GM21390 (cell line): Measurements from ENCODE around the gene GRIK4.
"Not testable (repeated sequence)": the region's sequence is repeated elsewhere in the genome, so short reads cannot be mapped to it uniquely, and the experiment has no call there.

Experiments
- ATAC-seq: cut with Tn5 transposase; IDR thresholded peaks from one replicate; pipeline ENCODE4 v1.9.1; 2021; ENCODE audit not compliant: unreplicated experiment

GRIK4 gene

DNA sequence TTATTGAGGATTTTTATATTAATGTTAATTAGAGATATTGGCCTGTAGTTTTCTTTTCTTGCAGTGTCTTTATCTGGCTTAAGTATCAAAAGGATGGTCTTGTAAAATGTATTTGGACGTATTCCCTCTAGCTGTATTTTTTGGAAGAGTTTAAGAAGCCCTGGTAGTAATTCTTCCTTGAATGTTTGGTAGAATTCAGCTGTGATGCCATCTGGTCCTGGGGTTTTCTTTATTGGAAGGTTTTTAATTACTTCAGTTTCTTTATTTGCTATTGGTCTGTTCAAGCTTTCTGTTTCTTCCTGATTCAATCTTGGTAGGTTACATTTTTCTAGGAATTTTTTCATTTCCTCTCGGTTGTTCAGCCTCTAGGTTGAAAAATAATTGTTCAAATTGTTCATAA lies 257.4 kb downstream of the GRIK4 start:
- no peak for ATAC-seq

DNA sequence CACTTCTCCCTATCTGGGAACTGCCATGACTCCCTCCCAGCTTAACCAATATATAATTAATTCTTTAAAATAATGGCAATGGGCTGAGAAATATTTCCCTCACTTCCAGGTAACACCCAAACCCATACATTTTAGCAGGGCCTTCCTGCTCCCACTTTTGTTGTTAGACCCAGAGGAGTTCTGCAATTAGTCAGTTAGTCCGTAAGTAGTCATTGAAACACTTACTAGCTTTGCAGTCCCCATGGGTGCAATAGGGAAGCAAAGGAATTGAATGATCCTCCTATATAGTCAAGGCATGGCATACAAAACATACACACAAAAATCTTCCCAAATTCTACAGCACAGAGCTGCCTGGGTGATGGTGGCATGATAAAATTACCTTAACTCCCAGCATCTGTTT lies 258.4 kb downstream of the GRIK4 start:
- no peak for ATAC-seq

DNA sequence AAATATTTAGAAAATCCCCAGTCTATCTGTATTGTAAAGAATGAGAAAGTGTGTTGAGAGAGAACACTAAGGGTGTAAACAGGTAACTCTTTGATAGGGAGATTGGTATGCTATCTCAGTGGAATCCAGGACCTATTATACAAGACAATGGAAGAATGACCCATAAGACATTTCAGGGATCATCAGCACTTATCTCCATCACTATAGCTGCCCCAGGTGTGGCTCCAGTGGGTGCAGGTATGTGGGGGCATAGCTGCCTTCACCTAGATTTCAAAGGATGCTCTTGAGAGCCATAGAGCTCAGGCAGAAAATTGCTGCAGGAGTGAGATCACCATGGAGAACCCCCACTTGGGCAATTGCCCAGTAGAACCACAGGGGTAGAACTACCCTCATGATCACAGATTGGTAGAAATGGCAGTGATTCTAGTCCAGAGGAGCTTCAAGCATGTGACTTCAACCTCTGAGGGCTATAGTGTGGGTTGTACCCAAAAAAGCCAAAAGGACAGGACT lies 260.1 kb downstream of the GRIK4 start:
- no peak for ATAC-seq

DNA sequence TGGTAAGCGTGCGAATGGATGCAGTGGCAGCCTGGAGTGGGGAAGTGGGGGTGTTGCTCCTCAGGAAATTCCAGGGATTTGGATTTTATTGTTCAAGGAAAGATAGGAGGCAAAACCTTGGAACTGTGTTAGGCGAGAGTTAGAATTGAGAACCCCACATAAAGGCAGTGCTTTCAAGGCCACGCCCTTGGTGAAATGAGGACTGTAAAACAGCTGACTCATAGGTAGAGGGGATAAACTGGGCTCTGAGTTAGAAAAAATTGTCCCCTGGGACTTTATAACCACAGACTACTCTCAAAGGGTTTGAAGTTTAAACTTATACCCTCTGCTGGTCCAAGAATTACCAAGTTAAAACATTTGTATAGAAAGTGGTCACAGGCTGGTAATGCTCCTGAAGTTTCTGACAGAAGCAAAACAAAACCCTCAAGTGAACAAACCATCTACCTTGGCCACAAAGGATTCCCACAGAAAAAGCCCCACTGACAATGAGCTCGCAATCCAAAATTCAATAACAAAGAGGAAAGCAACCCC lies 262.0 kb downstream of the GRIK4 start:
- ATAC-seq: peak; percentile 71

DNA sequence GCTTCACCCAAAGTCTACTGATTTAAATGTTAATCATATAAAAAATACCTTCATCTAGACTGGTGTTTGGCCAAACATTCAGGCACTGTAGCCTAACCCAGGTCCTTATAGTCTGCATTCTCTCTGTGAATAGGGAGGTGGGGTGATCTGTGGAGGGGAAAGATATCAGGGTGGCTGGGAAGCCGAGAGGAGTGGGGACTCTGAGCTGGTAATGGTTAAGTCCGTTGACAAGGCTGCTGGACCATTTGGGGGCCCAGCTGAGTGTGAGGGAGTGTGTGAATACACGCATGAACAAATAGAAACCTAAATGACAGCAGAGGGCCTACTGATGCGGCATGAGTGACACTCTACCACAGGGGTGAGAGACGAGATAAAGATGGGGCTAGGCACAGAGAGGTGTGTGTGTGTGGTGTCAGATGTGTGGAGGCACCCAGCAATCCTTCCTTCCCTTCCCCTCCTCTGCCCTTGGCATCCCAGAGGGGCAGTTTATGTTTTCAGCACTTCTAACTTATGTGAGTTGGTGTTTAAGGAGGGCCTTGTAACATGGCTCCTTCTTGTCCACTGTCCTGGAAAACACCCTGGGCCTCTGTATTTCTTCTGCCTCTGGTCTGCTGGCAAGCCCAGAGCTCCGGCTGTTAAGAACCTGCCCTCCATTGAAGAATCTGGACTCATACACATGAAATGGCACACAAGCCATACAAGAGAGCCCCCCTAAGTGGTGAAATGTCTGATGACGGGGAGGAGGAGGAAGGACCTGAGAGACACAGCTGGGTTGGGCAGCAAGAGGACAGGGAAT lies 263.2 kb downstream of the GRIK4 start:
- ATAC-seq: no peak

DNA sequence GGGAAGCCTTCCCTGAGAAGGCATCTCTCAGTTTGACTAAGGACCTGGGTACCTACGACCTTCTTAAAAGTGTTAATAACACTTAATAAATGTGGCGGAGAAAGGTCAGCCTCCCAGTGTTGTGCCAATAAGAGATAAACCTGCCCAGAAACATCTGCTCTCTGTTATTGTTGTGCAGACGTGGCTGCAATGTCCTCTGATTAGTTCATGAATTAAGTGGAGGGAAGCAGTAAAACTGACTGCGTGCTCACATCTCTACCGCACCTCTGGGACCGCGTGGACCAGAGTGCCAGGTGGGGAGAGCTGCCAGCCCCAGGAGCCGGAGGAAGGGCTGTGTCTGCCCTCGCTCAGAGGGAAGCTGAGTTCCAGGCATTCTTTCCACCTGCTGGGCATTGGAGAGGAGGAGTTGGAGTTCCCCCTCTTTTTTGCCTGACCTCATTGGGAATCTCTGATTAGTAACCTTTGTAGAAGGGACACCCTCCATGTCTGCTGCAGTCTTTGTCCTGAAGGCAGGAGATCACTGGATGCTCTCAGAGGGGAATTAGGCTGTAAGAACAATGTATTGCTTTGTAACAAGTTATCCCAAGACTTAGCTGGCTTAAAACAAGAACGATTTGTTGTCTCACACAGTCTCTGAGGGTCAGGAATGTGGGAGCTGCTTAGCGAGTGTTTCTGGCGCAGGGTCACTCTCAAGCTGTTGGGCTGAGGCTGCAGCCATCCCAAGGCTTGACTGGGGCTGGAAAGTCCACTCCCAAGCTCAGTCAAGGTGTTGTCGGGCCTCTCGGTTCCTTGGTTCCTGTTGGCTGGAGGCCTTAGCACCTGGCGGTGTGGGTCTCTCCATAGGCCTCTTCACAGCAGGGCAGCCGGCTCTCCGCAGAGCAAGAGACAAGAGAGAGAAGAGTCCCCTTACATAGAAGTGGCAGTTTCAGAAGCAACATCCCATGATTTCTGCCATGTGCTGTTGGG lies 264.7 kb downstream of the GRIK4 start:
- ATAC-seq: no peak

DNA sequence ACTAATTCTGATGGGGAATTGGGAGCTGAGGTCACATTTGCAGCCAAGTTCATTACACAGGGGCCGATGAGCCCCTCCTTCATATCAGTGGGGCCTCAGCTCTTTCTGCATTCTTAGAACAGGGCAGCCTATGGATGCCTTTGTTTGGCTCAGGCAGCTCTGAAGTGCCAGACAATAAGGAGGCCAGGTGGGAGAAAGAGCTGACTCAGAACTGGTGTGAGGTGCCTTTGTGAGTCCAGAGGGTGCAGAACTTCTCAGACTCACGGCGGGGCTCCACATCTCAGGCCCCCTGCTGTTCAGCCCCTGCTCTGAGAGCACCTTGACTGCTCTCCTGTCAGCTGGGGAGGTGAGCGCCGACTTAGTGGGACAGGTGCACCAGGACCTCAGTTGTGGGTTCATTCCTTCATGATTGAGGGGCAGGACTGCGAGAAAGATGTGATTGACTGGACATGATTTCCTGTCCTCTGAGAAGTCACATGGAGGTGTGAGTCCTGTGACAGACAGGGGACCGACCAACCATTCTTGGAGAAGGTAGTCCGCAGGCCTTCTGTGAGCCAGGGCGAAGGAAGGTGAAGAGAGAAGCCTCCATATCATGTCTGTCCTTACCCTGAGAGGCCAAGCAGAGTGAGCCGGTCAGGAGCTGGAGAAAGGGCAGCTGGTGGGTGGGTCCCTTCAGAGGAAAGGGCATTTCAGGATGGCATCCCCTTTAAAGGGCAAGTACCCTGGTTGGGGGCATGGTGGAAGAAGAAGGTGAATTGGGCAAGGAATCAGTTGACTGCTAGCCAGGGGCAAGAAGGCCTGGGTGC lies 267.3 kb downstream of the GRIK4 start:
- no peak for ATAC-seq

DNA sequence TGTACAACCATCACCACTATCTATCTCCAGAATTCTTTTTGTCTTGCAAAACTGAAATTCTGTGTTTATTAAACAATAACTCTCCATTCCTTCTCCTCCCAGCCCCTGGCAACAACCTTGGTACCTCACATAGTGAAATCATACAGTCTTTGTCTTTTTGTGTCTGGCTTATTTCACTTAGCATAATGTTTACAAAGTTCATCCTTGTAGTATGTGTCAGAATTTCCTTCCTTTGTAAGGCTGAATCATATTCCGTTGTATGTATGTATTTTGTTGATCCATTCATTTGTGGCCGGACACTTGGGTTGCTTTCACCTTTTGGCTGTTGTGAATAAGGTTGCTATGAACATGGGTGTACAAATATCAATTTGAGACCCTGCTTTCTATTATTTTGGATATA lies 268.7 kb downstream of the GRIK4 start:
- no peak for ATAC-seq

DNA sequence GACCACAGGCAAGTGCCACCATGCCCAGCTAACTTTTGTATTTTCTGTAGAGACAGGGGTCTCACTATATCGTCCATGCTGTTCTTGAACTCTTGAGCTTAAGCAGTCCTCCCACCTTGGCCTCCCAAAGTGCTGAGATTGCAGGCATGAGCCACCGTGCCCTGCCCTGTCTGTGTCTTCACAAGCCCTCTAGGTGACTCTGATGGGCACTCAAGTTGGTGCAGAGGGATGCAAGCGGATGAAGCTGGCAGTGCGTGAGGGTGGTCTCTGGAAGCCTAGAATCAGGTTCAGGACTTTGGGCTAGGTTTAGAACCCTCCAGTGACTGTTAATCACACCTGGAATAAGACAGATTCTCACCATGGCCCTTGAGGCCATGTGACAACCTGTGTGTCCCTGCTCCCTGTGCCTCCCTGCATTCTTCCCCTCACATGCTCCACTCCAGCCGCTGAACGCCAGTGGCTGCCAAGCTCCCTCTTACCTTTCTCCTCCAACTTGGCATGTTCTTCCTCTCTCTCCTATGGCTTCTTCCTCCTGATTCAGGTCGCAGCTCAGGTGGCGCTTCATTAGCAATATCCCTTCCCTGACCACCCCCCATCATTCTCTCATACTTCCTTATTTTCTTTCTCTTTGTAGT lies 270.1 kb downstream of the GRIK4 start:
- no peak for ATAC-seq

DNA sequence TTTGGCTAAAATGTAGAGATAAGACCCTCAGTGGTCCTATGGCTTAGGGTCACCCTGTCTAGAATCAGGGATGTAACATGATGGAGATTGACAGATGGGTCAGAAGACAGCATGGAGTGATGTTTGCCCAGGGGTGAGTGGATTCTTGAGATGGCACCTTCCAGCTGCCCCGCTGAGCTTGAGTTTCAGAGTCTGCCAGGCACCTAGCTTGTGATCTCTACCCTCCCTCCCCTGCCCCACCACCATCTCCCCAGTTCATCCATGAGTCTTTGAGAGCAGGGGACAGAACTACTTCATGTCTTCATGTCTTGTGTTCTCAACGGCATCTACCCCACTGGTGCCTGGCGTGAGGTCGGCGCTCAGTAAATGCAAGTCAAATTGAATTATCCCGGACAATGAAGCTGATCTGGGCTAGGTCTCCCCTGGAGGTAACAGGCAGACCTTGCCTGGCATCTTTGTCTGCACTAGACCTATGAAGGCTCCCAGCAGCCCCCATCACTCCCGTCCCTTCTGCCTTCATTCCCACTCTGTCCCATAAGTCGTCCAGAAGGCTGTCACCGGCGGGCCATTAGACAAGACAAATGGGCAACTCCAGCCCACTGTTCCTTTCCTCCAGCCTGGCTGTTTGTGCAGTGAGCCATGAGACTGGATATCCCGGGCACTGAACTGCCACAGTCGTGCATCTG lies 273.2 kb downstream of the GRIK4 start:
- no peak for ATAC-seq

DNA sequence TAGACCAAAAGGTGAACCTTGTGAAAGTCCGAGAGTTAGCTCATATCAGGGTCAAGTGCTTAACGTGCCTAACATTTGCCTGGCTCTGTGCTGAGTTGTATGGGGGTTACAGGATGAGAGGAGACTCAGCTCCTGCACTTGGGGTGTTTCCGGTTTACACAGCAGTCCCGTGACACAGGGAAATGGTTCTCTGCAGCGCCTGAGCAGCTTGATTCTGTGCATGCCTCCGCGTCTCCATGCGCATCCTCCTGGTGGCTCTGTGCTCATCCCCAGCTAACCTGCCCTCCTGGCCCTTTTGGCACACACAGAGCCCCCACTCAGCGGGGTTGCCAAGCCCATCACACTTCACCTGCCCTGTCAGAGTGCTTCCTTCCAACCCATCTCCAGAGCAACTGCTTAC lies 274.0 kb downstream of the GRIK4 start:
- no peak for ATAC-seq

DNA sequence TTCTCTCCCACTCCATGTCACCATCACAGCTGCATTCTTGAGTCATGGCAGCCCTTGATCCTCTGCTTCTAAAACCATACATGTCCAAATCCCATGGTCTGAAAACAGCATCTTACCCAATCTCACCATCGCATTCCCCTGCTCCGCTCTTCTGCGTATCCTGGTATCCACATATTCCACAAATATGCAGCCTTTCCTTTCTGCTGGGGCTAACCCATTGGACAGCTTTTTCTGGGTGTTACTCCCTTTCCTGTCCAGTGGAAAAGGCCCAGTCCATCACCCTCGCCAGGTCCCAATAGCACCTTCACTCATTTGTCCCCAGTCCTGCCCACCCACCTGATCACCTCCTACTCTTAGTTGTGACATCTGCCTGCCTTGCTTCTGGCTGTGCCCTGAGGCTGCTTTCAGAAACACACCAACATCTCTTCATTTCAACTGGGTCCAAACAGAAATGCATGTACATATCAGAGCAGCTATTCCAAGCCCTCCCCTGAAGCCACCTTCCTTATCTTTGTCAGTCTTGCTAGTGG lies 274.7 kb downstream of the GRIK4 start:
- no peak for ATAC-seq

DNA sequence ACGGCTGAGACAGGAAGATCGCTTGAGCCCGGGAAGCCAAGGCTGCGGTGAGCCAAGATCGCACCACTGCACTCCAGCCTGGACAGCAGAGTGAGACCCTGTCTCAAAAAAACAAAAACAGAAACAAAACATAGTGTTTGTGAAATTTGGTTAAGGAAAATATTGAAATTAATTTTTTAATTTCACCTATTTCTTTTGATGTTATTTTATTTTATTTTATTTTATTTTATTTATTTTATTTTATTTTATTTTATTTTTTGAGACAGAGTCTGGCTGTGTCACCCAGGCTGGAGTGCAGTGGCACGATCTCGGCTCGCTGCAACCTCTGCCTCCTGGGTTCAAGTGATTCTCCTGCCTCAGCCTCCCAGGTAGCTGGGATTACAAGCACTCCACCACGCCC lies 275.7 kb downstream of the GRIK4 start:
- ATAC-seq: not testable (repeated sequence)

DNA sequence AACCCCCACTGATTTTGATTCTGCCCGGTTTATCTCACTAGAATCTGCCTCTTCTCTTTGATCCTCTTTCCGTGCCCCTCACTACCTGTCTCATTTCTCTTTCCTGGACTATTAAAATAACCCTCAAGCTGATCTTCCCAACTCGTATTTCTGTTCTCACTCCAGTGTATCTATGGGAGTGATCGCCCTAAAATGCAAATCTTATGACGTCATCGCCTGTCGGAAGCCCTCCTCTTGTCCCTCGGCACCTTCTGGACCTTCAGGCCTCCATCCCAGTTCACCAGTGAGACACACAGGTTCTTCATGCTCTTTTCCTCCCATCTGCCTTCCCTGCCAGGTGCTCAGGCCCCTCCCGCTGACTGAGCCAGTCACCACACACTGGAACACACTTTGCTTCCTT lies 277.8 kb downstream of the GRIK4 start:
- no peak for ATAC-seq

DNA sequence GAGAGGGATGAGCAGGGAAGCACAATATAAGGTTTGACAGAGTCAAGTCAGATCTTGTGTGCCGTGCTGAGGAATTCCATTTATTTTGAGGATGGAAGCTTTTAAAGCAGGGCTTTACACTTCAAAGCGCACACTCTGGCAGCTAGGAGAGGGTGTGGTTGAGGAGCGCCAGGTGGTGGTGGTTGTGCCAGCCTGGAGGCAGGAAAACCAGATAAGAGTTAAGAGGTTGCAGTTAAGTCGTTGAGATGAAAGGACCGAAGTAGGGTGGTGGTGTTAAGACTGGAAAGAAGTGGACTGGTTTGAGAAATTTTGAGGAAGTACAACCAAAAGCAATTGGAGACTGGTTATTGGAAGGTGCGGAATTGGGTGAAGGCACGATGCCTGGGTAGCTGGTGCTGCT lies 280.8 kb downstream of the GRIK4 start:
- ATAC-seq: no peak

DNA sequence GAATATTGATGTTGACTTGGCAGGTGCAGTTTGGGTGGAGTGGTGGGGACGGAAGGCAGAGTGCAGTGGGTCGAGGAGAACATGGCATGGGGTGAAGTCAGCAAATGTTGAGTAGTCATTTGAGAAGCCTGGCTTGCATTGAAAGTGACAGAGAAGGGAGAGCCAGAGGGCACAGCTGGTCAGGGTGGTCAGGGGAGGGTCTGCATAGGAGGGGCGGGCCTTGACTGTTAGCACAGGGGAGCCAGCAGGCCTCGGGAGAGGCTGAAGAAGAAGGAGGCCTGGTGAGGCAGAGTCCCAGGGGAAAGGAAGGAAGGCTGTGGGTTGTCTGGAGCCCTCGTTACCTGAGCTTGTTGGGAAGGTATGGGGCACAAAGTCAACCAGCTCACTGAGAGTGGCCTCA lies 281.6 kb downstream of the GRIK4 start:
- ATAC-seq: no peak

DNA sequence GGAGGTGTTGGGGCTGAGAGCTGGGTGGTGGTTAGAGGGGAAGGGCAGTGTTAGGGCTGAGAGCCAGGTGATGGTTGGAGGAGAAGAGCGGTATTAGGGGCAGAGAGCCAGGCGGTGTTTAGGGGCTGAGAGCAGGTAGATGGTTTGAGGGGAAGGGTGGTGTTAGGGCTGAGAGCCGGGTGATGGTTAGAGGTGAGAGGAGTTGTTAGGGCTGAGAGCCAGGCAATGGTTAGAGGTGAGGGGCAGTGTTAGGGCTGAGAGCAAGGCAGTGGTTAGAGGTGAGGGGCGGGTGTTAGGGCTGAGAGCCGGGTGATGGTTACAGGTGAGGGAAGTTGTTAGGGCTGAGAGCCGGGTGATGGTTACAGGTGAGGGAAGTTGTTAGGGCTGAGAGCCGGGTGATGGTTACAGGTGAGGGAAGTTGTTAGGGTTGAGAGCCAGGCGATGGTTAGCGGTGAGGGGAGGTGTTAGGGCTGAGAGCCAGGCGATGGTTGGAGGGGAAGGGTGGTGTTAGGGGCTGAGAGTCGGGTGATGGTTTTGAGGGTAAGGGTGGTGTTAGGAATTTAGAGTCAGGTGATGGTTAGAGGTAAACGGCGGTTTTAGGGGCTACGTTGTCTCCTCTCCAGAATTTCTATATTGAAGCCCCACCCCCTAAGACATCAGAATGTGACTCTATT lies 282.4 kb downstream of the GRIK4 start:
- no peak for ATAC-seq

DNA sequence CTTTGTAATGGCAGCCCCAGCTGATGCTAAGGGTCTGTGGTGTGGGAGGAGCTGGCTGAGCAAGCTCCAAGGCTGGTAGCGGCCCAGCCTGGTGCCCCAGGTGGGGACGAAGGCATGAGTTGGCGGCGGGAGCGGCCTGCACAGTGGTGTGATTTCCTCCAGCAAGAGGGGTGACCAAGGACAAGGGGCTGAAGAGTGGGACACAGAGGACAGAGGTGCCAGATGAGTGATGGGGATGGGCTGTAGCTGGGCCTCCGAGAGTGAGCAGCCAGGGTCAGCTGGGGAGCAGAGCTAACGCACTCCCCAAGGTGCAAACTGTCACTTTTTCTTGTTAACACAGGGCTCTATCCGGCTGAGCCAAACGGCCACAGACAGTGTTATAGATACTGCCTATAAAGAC lies 283.2 kb downstream of the GRIK4 start:
- ATAC-seq: no peak

DNA sequence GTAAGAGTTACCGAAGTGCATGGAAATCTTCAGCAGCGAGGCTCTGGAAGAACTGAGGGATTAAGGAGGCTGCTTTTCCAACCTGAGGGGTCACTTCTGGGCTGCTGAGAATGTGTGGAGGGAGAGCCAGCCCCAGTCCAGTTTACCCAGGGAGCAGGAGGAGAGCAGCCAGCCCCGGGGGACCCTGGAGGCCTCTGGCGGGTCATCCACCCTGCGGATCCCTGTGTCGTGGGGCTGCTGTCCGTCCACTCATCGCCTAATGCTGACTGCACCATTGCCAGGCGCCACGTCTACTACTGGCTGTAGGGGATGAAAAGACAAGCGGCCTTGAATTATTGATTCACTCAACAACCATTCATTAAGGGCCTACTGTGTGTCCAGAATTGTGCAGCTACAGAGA lies 283.6 kb downstream of the GRIK4 start:
- ATAC-seq: no peak
